ENCODE results near the gene ERC1.

ERC1 gene

GRCh38 chr12:1403417-1403816 lies 412.4 kb downstream of the ERC1 start:
- DNase-seq (ENCODE audit: low spot score), result no peak

- DNase-seq (ENCODE audit: low spot score), result no peak
Observed at GRCh38 chr12:1405619-1406018, 414.6 kb downstream of the ERC1 start.

- no peak for DNase-seq (ENCODE audit: low spot score)
Observed at GRCh38 chr12:1410794-1411193, 419.8 kb downstream of the ERC1 start.

- no peak for DNase-seq (ENCODE audit: low spot score)
Observed at GRCh38 chr12:1413930-1414329, 422.9 kb downstream of the ERC1 start.

GRCh38 chr12:1418144-1418543 lies 427.1 kb downstream of the ERC1 start:
- no peak for DNase-seq (ENCODE audit: low spot score)

GRCh38 chr12:1419849-1420371 lies 428.9 kb downstream of the ERC1 start:
- no peak for DNase-seq (ENCODE audit: low spot score)

- no peak for DNase-seq (ENCODE audit: low spot score)
Observed at GRCh38 chr12:1421091-1421846, 430.2 kb downstream of the ERC1 start.

GRCh38 chr12:1422604-1423315 lies 431.7 kb downstream of the ERC1 start:
- no peak for DNase-seq (ENCODE audit: low spot score)

GRCh38 chr12:1424674-1425395 lies 433.8 kb downstream of the ERC1 start:
- no peak for DNase-seq (ENCODE audit: low spot score)

GRCh38 chr12:1425396-1425729 lies 434.3 kb downstream of the ERC1 start:
- no peak for DNase-seq (ENCODE audit: low spot score)

- DNase-seq (ENCODE audit: low spot score), result no peak
Observed at GRCh38 chr12:1428671-1429070, 437.6 kb downstream of the ERC1 start.

- no peak for DNase-seq (ENCODE audit: low spot score)
Observed at GRCh38 chr12:1429980-1430379, 439.0 kb downstream of the ERC1 start.

- DNase-seq (ENCODE audit: low spot score), result no peak
Observed at GRCh38 chr12:1434296-1434955, 443.4 kb downstream of the ERC1 start.

GRCh38 chr12:1435044-1435443 lies 444.0 kb downstream of the ERC1 start:
- no peak for DNase-seq (ENCODE audit: low spot score)

GRCh38 chr12:1435456-1435855 lies 444.4 kb downstream of the ERC1 start:
- no peak for DNase-seq (ENCODE audit: low spot score)

GRCh38 chr12:1436015-1436414 lies 445.0 kb downstream of the ERC1 start:
- no peak for DNase-seq (ENCODE audit: low spot score)

GRCh38 chr12:1436981-1437380 lies 446.0 kb downstream of the ERC1 start:
- no peak for DNase-seq (ENCODE audit: low spot score)

- no peak for DNase-seq (ENCODE audit: low spot score)
Observed at GRCh38 chr12:1439201-1439600, 448.2 kb downstream of the ERC1 start.

- no peak for DNase-seq (ENCODE audit: low spot score)
Observed at GRCh38 chr12:1439687-1440086, 448.7 kb downstream of the ERC1 start.

GRCh38 chr12:1443421-1444141 lies 452.6 kb downstream of the ERC1 start:
- DNase-seq (ENCODE audit: low spot score), result no peak

GRCh38 chr12:1444142-1444516 lies 453.1 kb downstream of the ERC1 start:
- no peak for DNase-seq (ENCODE audit: low spot score)

- no peak for DNase-seq (ENCODE audit: low spot score)
Observed at GRCh38 chr12:1445807-1446206, 454.8 kb downstream of the ERC1 start.
